HG02884 (cell line): ENCODE measurements around the gene HSFY1.
"Not testable (repeated sequence)": the region's sequence is repeated elsewhere in the genome, so short reads cannot be mapped to it uniquely, and the experiment has no call there.

Experiments
- ATAC-seq: cut with Tn5 transposase; IDR thresholded peaks from one replicate; pipeline ENCODE4 v1.9.1; 2021; ENCODE audit warnings: mild to moderate bottlenecking, moderate library complexity; ENCODE audit not compliant: unreplicated experiment

Gene HSFY1, protein sequence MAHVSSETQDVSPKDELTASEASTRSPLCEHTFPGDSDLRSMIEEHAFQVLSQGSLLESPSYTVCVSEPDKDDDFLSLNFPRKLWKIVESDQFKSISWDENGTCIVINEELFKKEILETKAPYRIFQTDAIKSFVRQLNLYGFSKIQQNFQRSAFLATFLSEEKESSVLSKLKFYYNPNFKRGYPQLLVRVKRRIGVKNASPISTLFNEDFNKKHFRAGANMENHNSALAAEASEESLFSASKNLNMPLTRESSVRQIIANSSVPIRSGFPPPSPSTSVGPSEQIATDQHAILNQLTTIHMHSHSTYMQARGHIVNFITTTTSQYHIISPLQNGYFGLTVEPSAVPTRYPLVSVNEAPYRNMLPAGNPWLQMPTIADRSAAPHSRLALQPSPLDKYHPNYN

GRCh38 chrY:18546420-18546819 is at the start of gene HSFY1:
TSS of gene HSFY1 (plus strand) at chrY:18546720. CDS start at chrY:18546788, 68 bp downstream.
- ATAC-seq: not testable (repeated sequence)

- ATAC-seq: peak; percentile 87
These were observed 42.3 kb upstream of the HSFY1 start for GRCh38 chrY:18504266-18504665.

GRCh38 chrY:18530995-18531655 is 15.4 kb upstream of the HSFY1 start:
- ATAC-seq: not testable (repeated sequence)

DNA sequence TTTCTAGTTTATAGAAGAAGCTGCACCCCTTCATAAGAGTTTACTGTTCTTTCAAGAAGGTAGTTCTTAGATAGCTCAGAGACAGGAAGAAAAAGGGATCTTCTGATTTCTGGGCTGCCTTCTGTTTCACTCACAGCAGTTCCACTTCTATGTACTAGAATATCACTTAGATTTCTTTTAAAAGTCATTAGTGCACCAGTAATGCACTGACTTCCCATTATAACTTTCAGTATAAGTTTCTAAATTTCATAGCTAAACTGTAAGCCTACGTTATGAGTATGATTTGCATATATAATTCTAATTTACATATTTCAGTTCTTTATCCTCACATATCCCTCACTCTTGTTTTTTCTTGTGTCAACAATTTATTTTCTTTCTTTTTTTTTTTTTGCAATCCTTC is 7.6 kb upstream of the HSFY1 start:
- not testable (repeated sequence) for ATAC-seq

DNA sequence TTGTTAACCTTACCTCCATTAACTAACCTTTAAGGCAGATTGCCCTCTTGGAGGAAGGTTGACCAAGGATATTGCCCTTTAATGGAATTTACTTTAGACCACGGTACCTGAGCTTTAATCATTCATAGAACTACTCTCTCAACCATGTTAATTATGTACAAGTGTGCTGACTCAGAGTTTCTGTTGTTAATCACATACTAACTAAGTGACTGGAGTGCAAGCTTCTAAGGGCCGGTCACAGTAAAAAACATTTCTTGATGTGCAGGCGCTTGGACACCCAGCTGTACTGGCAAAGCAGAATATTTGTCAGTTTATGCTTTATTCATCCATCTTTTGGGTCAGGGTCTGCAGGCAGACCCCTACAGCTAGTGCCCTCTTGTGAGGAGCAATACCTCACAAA is 6.6 kb downstream of the HSFY1 start:
- ATAC-seq: not testable (repeated sequence)

- ATAC-seq: not testable (repeated sequence)
These were observed 19.4 kb downstream of the HSFY1 start for GRCh38 chrY:18565915-18566314.
